Measurements from ENCODE around the gene TMEM175. TPM values are rescaled to one million over a fixed set of nuclear protein-coding genes. Genes with fewer than 3 reads are reported as not detected.

Gene TMEM175
- total RNA-seq, 1 donor from 2014 or later, result 30.9 TPM

DNA sequence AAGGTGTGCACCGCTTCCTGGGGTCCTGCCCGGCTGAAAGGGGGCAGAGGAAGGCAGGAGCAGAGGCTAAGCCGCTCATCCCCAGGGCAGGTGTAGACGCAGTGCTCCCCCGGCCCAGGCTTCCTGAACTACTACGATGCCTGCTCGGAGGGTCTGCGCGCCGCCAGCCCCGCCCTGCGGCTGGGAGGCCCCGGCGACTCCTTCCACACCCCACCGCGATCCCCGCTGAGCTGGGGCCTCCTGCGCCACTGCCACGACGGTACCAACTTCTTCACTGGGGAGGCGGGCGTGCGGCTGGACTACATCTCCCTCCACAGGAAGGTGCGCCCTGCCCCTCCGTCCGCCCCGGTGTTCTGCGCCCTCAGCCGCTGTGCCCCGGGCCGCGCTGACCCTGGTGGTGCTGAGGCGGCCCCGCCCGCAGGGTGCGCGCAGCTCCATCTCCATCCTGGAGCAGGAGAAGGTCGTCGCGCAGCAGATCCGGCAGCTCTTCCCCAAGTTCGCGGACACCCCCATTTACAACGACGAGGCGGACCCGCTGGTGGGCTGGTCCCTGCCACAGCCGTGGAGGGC is 69.4 kb downstream of the TMEM175 start:
- no peak for DNase-seq (ENCODE audit: low read depth)

DNA sequence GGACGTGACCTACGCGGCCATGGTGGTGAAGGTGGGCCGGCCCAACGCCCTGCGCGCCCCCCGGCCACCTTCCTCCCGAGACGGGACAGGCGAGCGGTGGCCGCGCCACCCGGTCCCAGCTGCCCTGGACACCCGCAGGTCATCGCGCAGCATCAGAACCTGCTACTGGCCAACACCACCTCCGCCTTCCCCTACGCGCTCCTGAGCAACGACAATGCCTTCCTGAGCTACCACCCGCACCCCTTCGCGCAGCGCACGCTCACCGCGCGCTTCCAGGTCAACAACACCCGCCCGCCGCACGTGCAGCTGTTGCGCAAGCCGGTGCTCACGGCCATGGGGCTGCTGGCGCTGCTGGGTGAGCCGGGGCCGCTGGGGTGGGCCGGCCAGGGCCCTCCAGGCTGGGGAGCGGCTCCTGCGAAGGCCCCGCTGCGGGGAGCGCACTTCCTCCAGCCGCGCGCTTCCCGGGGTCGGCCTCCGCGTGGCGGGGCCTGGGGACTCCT is 69.9 kb downstream of the TMEM175 start:
- DNase-seq (ENCODE audit: low read depth), result no peak

DNA sequence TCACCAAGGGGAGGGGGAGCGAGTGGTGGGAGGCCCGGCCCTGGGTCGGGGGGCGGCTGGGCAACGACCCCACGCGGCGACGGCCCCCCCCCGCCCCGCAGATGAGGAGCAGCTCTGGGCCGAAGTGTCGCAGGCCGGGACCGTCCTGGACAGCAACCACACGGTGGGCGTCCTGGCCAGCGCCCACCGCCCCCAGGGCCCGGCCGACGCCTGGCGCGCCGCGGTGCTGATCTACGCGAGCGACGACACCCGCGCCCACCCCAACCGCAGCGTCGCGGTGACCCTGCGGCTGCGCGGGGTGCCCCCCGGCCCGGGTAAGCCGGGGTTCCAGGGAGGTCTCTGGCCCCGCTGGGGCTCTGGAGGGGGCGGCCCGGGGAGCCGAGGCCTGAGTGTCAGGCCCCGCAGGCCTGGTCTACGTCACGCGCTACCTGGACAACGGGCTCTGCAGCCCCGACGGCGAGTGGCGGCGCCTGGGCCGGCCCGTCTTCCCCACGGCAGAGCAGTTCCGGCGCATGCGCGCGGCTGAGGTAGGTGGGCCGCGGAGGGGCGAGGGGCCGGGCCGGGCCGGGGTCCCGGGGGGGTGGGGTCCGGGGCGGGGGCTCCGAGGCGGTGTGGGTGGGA is 70.5 kb downstream of the TMEM175 start:
- DNase-seq (ENCODE audit: low read depth), result no peak

DNA sequence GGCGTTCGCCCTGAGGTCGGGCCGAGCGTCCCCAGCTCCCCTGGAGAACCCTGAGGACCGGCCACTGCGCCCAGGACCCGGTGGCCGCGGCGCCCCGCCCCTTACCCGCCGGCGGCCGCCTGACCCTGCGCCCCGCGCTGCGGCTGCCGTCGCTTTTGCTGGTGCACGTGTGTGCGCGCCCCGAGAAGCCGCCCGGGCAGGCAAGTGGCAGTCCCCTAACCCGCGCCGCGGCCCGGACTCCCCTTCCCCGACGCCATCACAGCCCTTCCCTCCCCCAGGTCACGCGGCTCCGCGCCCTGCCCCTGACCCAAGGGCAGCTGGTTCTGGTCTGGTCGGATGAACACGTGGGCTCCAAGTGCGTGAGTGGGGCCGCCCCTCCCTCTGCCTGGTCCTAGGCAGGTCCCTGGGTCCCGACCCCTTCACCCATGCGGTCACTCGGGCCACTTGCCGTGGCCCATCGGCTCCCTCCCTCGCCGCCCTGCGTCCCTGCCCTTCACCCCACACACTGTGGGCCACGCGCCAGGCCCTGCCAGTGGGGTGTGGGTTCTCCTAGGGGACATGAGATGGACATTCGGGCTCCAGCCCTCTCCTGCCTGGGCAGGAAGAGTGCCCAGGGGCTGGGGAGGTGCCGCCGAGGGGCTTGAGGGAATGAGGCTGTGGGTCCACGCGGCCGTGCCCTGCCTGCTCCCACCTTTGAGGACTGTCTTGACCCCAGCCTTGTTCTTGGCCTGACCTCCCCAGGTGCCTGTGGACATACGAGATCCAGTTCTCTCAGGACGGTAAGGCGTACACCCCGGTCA is 71.2 kb downstream of the TMEM175 start:
- no peak for DNase-seq (ENCODE audit: low read depth)

DNA sequence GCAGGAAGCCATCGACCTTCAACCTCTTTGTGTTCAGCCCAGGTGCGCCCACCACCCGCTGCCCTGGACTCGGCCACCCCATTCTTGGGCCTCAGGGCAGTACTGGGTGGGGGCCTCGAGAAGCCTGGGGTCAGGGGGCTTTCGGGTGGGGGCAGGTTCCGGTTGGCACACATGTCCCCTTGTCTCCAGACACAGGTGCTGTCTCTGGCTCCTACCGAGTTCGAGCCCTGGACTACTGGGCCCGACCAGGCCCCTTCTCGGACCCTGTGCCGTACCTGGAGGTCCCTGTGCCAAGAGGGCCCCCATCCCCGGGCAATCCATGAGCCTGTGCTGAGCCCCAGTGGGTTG is 71.8 kb downstream of the TMEM175 start:
- DNase-seq (ENCODE audit: low read depth), result no peak

DNA sequence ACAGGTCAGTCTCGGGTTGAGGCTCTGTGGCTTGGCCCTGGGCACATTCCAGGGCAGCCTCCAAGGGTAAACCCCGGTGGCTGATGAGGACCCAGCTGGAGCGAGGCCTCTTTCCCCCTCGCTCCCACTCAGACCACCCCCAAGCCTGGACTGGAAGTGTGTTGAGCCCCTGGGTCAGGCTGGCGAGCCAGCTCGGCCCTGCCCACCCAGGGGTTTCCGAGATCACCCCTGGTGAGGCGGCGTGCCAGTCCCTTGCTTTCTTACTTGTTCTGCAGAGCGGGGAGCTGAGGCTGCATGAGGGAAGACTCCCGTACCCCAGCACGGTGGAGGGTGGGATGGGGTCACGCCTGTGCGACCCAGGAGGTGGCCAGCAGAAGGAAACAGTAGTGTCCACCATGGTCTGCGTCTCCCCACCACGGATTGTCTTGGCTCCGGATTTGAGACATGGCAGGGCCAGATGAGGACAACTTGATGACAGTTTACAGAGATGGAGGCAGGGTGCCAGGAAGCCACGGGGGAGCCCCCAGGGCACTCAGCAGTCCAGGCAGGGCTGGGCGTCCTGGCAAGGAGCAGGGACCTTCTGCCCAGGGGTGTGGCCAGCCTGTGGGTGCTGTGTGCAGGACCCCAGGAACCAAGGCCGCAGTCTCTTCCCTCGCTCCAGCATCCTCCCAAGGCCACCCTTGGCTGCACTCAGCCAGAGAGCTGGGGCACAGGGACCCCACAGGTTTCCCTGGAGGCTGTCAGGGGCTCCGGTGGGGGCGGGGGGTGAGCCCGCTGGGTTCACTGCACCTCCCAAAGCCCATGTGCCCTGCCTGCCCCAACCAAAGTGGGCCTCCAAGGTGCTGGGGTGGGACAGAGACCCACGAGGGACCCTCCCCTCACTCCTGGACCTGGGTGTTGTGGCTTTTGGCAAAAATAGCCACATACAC is 72.6 kb downstream of the TMEM175 start:
- DNase-seq (ENCODE audit: low read depth), result no peak

DNA sequence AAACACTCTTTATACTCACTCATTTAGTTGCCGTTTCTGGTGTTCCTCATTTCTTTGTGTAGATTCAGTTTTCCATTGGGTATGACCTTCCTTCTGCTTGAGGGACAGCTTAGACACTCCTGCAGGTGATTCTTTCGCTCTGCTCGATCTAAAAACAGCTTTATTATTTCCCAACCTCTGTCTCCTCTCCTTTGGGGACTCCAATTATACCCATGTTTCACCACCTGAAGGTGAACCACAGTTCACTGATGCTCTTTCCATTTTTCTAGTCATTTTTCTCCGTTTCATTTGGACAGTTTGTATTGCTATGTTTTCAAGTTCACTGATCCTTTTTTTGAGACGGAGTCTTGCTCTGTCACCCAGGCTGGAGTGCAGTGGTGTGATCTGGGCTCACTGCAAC is 74.6 kb downstream of the TMEM175 start:
- no peak for DNase-seq (ENCODE audit: low read depth)

Other genes starting within 250 kb of the TMEM175 start
- gene SLC49A3, start 243.3 kb upstream of the TMEM175 start, total RNA-seq, result 0.10 TPM in 1 of 2 replicates, not detected in the other
- gene PCGF3, start 226.6 kb upstream of the TMEM175 start, total RNA-seq, result 79.0 and 93.6 TPM in 2 replicates
- 0.57 and 1.2 TPM in 2 replicates for gene CPLX1, start 106.3 kb upstream of the TMEM175 start, total RNA-seq
- 46.1 and 56.3 TPM in 2 replicates for gene GAK, start 144 bp upstream of the TMEM175 start, total RNA-seq
- gene DGKQ, start 41.1 kb downstream of the TMEM175 start, total RNA-seq, result 10.2 and 12.5 TPM in 2 replicates
- 27.6 and 30.9 TPM in 2 replicates for gene IDUA, start 54.6 kb downstream of the TMEM175 start, total RNA-seq
- gene SLC26A1, start 60.9 kb downstream of the TMEM175 start, total RNA-seq, result 0.24 TPM in 1 of 2 replicates, not detected in the other
- gene FGFRL1, start 79.2 kb downstream of the TMEM175 start, total RNA-seq, result 20.5 and 22.5 TPM in 2 replicates
- gene RNF212, start 181.1 kb downstream of the TMEM175 start, total RNA-seq, result not detected in 2 replicates
- gene SPON2, start 240.1 kb downstream of the TMEM175 start, total RNA-seq, result 0.47 and 3.7 TPM in 2 replicates

All from myocyte (in vitro differentiated cells).